ENCODE measurements around the gene FERMT2. TPM values are rescaled to one million over a fixed set of nuclear protein-coding genes. Genes with fewer than 3 reads are reported as not detected.

Gene FERMT2
- total RNA-seq, 1 experiment from 2014 or later, result 38.6 TPM

DNA sequence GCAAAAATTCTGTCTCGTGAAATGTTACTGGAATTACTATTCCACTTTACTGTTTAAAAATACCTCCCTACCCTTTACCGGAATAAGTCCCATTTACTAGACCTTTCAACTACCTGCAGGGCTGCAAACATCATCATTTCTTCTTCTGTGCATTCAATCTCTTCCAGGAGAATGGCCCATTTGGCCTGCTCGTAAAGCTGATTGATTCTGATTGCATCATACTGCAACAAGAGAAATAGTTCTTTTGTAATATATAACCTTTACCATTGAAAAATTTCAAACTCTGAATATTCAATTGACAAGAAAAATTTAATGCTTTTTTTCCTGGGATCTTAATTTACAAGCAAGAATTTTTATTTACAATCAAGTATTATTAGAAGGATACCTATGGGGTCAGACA lies 72.4 kb downstream of the FERMT2 start:
- no peaks in the 10 kb centered on the region for H4K20me1 ChIP-seq (ENCODE audit: low read length)
- TF ChIP-seq EZH2phosphoT487 (IDR thresholded peaks at IDR 0.05; ENCODE audit: borderline replicate concordance, low read length), result no peak
- no peak for TF ChIP-seq EZH2 (IDR thresholded peaks at IDR 0.05; ENCODE audit: low read length, unreplicated experiment)
- TF ChIP-seq CTCF (conservative IDR thresholded peaks at IDR 0.05; ENCODE audit: low read depth, low read length), result no peak
- no peak overlapping the region for H3K9ac ChIP-seq (ENCODE audit: low read length)
- no peak for DNase-seq
- H3K9me2 ChIP-seq (replicated peaks; ENCODE audit: low read length), result no peaks in the 10 kb centered on the region
- no peaks in the 10 kb centered on the region for H3K27me3 ChIP-seq (ENCODE audit: low read length)
- ChIA-PET CTCF (no interaction called here), POLR2A (ENCODE audit: unreplicated experiment) (no interaction called here)
- no peaks in the 10 kb centered on the region for H3K79me2 ChIP-seq (ENCODE audit: low read length)
- no TSS peak for BruUV-seq (replicated peaks)
- H3K4me1 ChIP-seq (ENCODE audit: insufficient read depth, low read length), result no peaks in the 10 kb centered on the region
- no peak overlapping the region for H2AFZ ChIP-seq (ENCODE audit: low read length)
- H3K36me3 ChIP-seq (ENCODE audit: low read depth, low read length), result peaks cover 10% of the 10 kb centered on the region; the same call in 1 of the 2 replicates
- no peaks in the 10 kb centered on the region for H3F3A ChIP-seq (ENCODE audit: low read length, unreplicated experiment)
- no peak overlapping the region for H3K4me2 ChIP-seq (ENCODE audit: low read length)
- H3K27ac ChIP-seq (ENCODE audit: low read length), result no peak overlapping the region
- no peak for ATAC-seq
- H3K4me3 ChIP-seq (ENCODE audit: low read length), result no peak overlapping the region
- no peaks in the 10 kb centered on the region for H3K9me3 ChIP-seq (ENCODE audit: low read length)
- intact Hi-C loops (cut with micrococcal nuclease), result no loop called here

- no peak overlapping the region for H2AFZ ChIP-seq (ENCODE audit: low read length)
- H3K4me1 ChIP-seq (ENCODE audit: insufficient read depth, low read length), result no peaks in the 10 kb centered on the region
- BruUV-seq (replicated peaks), result no TSS peak
- no peak overlapping the region for H3K4me3 ChIP-seq (ENCODE audit: low read length)
- ChIA-PET POLR2A (ENCODE audit: unreplicated experiment) (no interaction called here), CTCF (no interaction called here)
- no peak overlapping the region for H3K27ac ChIP-seq (ENCODE audit: low read length)
- H3K9me3 ChIP-seq (ENCODE audit: low read length), result no peaks in the 10 kb centered on the region
- H3K27me3 ChIP-seq (ENCODE audit: low read length), result no peaks in the 10 kb centered on the region
- H4K20me1 ChIP-seq (ENCODE audit: low read length), result no peaks in the 10 kb centered on the region
- intact Hi-C loops (cut with micrococcal nuclease), result no loop called here
- H3K79me2 ChIP-seq (ENCODE audit: low read length), result no peaks in the 10 kb centered on the region
- no peak overlapping the region for H3K4me2 ChIP-seq (ENCODE audit: low read length)
- no peak for TF ChIP-seq CTCF (conservative IDR thresholded peaks at IDR 0.05; ENCODE audit: low read depth, low read length)
- H3K9me2 ChIP-seq (replicated peaks; ENCODE audit: low read length), result no peaks in the 10 kb centered on the region
- no peak overlapping the region for H3K9ac ChIP-seq (ENCODE audit: low read length)
- ATAC-seq, result no peak
- H3K36me3 ChIP-seq (ENCODE audit: low read depth, low read length), result peaks cover 17% of the 10 kb centered on the region; the same call in 1 of the 2 replicates
- DNase-seq, result no peak
- H3F3A ChIP-seq (ENCODE audit: low read length, unreplicated experiment), result no peaks in the 10 kb centered on the region
Observed at GRCh38 chr14:52877628-52878027, 73.2 kb downstream of the FERMT2 start.

GRCh38 chr14:52876806-52877205 lies 74.0 kb downstream of the FERMT2 start:
- H3K4me2 ChIP-seq (ENCODE audit: low read length), result no peak overlapping the region
- ATAC-seq, result no peak
- no peak overlapping the region for H2AFZ ChIP-seq (ENCODE audit: low read length)
- H3K9me3 ChIP-seq (ENCODE audit: low read length), result no peaks in the 10 kb centered on the region
- TF ChIP-seq EZH2 (IDR thresholded peaks at IDR 0.05; ENCODE audit: low read length, unreplicated experiment), result no peak
- no peak for TF ChIP-seq EZH2phosphoT487 (IDR thresholded peaks at IDR 0.05; ENCODE audit: borderline replicate concordance, low read length)
- no peak for TF ChIP-seq CTCF (conservative IDR thresholded peaks at IDR 0.05; ENCODE audit: low read depth, low read length)
- no peaks in the 10 kb centered on the region for H3F3A ChIP-seq (ENCODE audit: low read length, unreplicated experiment)
- no peak overlapping the region for H3K9ac ChIP-seq (ENCODE audit: low read length)
- H3K79me2 ChIP-seq (ENCODE audit: low read length), result no peaks in the 10 kb centered on the region
- peaks cover 1% of the 10 kb centered on the region; the same call in 1 of the 2 replicates for H3K4me1 ChIP-seq (ENCODE audit: insufficient read depth, low read length)
- no TSS peak for BruUV-seq (replicated peaks)
- peaks cover 24% of the 10 kb centered on the region; the same call in 1 of the 2 replicates for H3K36me3 ChIP-seq (ENCODE audit: low read depth, low read length)
- no peaks in the 10 kb centered on the region for H3K9me2 ChIP-seq (replicated peaks; ENCODE audit: low read length)
- no peaks in the 10 kb centered on the region for H4K20me1 ChIP-seq (ENCODE audit: low read length)
- H3K27ac ChIP-seq (ENCODE audit: low read length), result no peak overlapping the region
- no peaks in the 10 kb centered on the region for H3K27me3 ChIP-seq (ENCODE audit: low read length)
- intact Hi-C loops (cut with micrococcal nuclease), result no loop called here
- H3K4me3 ChIP-seq (ENCODE audit: low read length), result no peak overlapping the region
- no peak for DNase-seq
- CTCF ChIA-PET, result no interaction called here
- POLR2A ChIA-PET (ENCODE audit: unreplicated experiment), result no interaction called here
